Ishikawa (cell line): ENCODE results near the gene MKRN1.

ENCODE experiments used
- CEBPB ChIP-seq: IDR thresholded peaks from 2 replicates; pipeline ENCODE4 v1.6.1; 2012
- CREB1 ChIP-seq: IDR thresholded peaks from 2 replicates; pipeline ENCODE4 v1.6.1; 2012; ENCODE audit warnings: low read depth
- EGR1 ChIP-seq: IDR thresholded peaks from 2 replicates; pipeline ENCODE4 v1.6.1; 2012
- EP300 ChIP-seq: IDR thresholded peaks from 2 replicates; pipeline ENCODE4 v1.6.1; 2012; ENCODE audit warnings: borderline replicate concordance
- FOXM1 ChIP-seq: IDR thresholded peaks from 2 replicates; pipeline ENCODE4 v1.6.1; 2012; ENCODE audit warnings: low read depth, borderline replicate concordance
- MAX ChIP-seq: IDR thresholded peaks from 2 replicates; pipeline ENCODE4 v1.6.1; 2012
- NFIC ChIP-seq: IDR thresholded peaks from 2 replicates; pipeline ENCODE4 v1.6.1; 2012
- RAD21 ChIP-seq: IDR thresholded peaks from 2 replicates; pipeline ENCODE4 v1.6.1; 2012; ENCODE audit warnings: low read depth
- TAF1 ChIP-seq: IDR thresholded peaks from 2 replicates; pipeline ENCODE4 v1.6.1; 2012; ENCODE audit warnings: low read depth, mild to moderate bottlenecking
- TCF12 ChIP-seq: IDR thresholded peaks from 2 replicates; pipeline ENCODE4 v1.6.1; 2012; ENCODE audit warnings: low read depth
- TEAD4 ChIP-seq: IDR thresholded peaks from 2 replicates; pipeline ENCODE4 v1.6.1; 2012
- YY1 ChIP-seq: IDR thresholded peaks from 2 replicates; pipeline ENCODE4 v1.6.1; 2012; ENCODE audit warnings: low read depth
- ZBTB7A ChIP-seq: IDR thresholded peaks from 2 replicates; pipeline ENCODE4 v1.6.1; 2012; ENCODE audit warnings: low read depth
- TF ChIP-seq, protein P1 (sequence below): IDR thresholded peaks from 2 replicates; pipeline ENCODE4 v1.6.1; 2012
- TF ChIP-seq, protein P2 (sequence below): IDR thresholded peaks from 2 replicates; pipeline ENCODE4 v1.6.1; 2012; ENCODE audit warnings: low read depth, mild to moderate bottlenecking

Gene MKRN1

DNA sequence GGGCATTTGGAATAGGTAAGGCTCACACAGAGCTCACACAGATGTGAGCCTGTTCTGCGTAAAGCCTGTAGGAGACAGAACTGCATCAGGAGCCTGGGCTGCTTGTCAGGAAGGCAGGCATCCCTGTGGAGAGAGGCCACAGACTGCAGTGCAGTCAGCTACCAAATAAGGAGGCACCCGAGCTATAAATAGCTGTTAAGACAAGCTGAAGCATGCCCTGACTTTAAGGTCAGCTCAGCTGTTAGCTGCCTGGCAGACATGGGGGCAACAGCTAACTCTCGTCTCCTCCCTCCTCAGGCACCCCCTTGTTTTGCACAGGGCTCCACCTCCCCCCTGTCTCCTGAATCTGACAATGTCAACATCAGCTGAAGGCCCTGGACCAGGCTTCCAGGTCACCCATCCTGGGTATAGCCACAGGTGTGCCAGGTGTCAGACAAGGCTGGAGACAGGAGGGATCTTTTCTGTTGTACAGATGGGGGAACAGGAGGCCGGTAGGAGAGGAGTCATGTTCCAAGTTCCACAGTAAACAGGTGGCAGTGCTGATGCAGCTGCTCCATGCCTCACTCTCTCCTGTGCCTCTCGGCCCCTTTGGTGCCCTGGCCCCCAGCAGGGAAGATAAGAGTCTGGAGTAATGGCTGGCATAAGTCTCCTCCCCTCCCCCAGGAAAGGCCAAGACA, 27.6 kb upstream of the MKRN1 start:
- TF ChIP-seq NFIC: no peak
- TF ChIP-seq, protein P1, sequence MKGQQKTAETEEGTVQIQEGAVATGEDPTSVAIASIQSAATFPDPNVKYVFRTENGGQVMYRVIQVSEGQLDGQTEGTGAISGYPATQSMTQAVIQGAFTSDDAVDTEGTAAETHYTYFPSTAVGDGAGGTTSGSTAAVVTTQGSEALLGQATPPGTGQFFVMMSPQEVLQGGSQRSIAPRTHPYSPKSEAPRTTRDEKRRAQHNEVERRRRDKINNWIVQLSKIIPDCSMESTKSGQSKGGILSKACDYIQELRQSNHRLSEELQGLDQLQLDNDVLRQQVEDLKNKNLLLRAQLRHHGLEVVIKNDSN: no peak
- TF ChIP-seq TCF12: no peak
- TF ChIP-seq TEAD4: no peak
- no peak for TF ChIP-seq EGR1
- TF ChIP-seq, protein P2, sequence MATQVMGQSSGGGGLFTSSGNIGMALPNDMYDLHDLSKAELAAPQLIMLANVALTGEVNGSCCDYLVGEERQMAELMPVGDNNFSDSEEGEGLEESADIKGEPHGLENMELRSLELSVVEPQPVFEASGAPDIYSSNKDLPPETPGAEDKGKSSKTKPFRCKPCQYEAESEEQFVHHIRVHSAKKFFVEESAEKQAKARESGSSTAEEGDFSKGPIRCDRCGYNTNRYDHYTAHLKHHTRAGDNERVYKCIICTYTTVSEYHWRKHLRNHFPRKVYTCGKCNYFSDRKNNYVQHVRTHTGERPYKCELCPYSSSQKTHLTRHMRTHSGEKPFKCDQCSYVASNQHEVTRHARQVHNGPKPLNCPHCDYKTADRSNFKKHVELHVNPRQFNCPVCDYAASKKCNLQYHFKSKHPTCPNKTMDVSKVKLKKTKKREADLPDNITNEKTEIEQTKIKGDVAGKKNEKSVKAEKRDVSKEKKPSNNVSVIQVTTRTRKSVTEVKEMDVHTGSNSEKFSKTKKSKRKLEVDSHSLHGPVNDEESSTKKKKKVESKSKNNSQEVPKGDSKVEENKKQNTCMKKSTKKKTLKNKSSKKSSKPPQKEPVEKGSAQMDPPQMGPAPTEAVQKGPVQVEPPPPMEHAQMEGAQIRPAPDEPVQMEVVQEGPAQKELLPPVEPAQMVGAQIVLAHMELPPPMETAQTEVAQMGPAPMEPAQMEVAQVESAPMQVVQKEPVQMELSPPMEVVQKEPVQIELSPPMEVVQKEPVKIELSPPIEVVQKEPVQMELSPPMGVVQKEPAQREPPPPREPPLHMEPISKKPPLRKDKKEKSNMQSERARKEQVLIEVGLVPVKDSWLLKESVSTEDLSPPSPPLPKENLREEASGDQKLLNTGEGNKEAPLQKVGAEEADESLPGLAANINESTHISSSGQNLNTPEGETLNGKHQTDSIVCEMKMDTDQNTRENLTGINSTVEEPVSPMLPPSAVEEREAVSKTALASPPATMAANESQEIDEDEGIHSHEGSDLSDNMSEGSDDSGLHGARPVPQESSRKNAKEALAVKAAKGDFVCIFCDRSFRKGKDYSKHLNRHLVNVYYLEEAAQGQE: no peak
- no peak for TF ChIP-seq CEBPB
- no peak for TF ChIP-seq MAX
- no peak for TF ChIP-seq RAD21
- no peak for TF ChIP-seq EP300
- no peak for TF ChIP-seq CREB1
- no peak for TF ChIP-seq TAF1

GRCh38 chr7:140501966-140502365, 22.7 kb upstream of the MKRN1 start:
- TF ChIP-seq TAF1 (no peak), CEBPB (no peak), MAX (no peak), EP300 (no peak), FOXM1 (no peak), EGR1 (no peak), CREB1 (no peak), NFIC (no peak), TEAD4 (no peak), TCF12 (no peak), RAD21 (no peak)
- TF ChIP-seq, protein P2: no peak
- TF ChIP-seq, protein P1: no peak

DNA sequence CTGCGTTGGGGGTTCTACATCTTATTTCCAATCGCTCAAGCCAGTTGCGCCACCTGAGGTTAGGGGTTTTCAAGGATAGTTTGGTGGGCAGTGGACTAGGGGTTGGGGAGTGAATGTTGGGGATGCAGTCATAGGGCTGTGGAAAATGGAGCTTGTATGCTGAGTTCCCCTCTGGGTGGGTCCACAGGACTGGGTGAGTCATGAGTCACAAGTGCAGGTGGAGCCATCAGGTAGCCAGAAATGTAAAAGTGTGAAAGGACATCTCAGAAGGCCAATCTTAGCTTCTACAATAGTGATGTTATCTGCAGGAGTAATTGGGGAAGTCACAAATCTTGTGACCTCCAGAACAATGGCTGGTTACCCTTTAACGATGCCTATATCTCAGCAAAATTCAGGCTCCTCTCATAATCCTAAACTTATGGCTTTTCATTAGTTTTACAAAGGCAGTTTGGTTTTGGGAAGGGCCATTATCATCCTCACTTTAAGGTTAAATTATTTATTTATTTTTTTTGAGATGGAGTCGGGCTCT, 18.0 kb upstream of the MKRN1 start:
- TF ChIP-seq, protein P1: no peak
- TF ChIP-seq EP300: no peak
- TF ChIP-seq FOXM1: no peak
- no peak for TF ChIP-seq NFIC
- TF ChIP-seq MAX: no peak
- TF ChIP-seq, protein P2: no peak
- TF ChIP-seq RAD21: no peak
- TF ChIP-seq EGR1: no peak

DNA sequence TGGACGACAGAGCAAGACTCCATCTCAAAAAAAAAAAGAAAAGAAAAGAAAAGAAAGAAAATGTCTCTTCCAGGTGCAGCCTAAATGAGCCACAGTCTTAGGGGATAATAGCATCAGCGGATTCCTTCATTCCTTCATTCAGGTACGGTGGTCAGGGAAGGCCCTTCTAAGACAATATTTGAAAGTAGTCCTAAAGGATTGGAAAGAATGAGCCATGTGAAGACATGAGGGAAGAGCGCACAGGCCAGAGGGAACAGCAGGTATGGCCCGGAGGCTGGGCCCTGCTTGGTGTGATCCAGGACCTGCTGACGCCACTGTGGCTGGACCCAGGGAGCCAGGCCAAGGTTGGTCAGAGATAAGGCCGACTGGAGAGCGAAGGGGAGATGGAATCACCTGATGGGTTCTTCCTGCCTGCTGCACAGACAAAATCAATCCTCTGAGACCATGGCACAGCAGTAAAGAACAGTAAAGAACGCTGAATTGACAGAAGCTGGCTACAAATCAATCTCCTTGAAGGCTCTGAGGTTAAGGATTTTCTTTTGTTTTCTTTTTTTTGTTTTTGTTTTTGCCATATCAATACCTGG, 16.3 kb upstream of the MKRN1 start:
- TF ChIP-seq NFIC (no peak), RAD21 (no peak), YY1 (no peak), EP300 (no peak), TAF1 (no peak), TCF12 (no peak), CEBPB (no peak), MAX (no peak), EGR1 (no peak), CREB1 (no peak), FOXM1 (no peak), ZBTB7A (no peak), TEAD4 (no peak)
- TF ChIP-seq, protein P1: no peak
- TF ChIP-seq, protein P2: no peak
